Stimulated activated effector memory CD8-positive, alpha-beta T cell treated with anti-CD3 and anti-CD28 coated beads, Interleukin-12 subunit alpha, Interleukin-12 subunit beta, amount 100 ng/mL, for 72 hours (primary cell): ENCODE results near the gene TRPM2.
"Not testable (repeated sequence)": the region's sequence is repeated elsewhere in the genome, so short reads cannot be mapped to it uniquely, and the experiment has no call there.

Experiments
- ATAC-seq: fragments of 150-1000 bp; cut with Tn5 transposase; 2 replicates; pipeline ENCODE4 v1.10.0; 2021
- DNase-seq, 2 donors: peaks; one replicate each; pipeline ENCODE4 v3.0.0; 2021 to 2022; ENCODE audit warnings: low spot score in 2 of 2
- H3K27ac Mint-ChIP-seq: one replicate; pipeline ENCODE4 v1.8.0; 2022; ENCODE audit warnings: mild to moderate bottlenecking, mixed read lengths
- H3K36me3 Mint-ChIP-seq: one replicate; pipeline ENCODE4 v1.8.0; 2022; ENCODE audit warnings: mild to moderate bottlenecking, mixed read lengths
- H3K4me1 Mint-ChIP-seq: one replicate; pipeline ENCODE4 v1.8.0; 2022; ENCODE audit warnings: mixed read lengths
- H3K4me3 Mint-ChIP-seq: one replicate; pipeline ENCODE4 v1.8.0; 2022; ENCODE audit warnings: mild to moderate bottlenecking, mixed read lengths
- H3K9me3 Mint-ChIP-seq: one replicate; pipeline ENCODE4 v1.8.0; 2022; ENCODE audit warnings: mixed read lengths

TRPM2 gene

GRCh38 chr21:44337941-44338895 is 15.2 kb upstream of the TRPM2 start:
- Mint-ChIP-seq H3K27ac (peak overlapping the region; percentile 18), H3K4me3 (peak overlapping the region; percentile 16), H3K9me3 (no peaks in the 10 kb centered on the region), H3K4me1 (peaks cover 26% of the 10 kb centered on the region), H3K36me3 (peaks cover 45% of the 10 kb centered on the region)
- DNase-seq (peak in 1 of 2 donors; percentile 71), ATAC-seq (peak; percentile 2)

GRCh38 chr21:44338971-44339910 is 14.2 kb upstream of the TRPM2 start, which contains the start of gene CFAP410:
CFAP410 (minus strand) TSS chr21:44339390; CDS start chr21:44339194, 196 bp downstream.
- peak within 1 kb of the TSS; percentile 94 for H3K4me3 Mint-ChIP-seq
- H3K9me3 Mint-ChIP-seq: no peaks in the 10 kb centered on the region
- H3K36me3 Mint-ChIP-seq: peaks cover 42% of the 10 kb centered on the region
- DNase-seq: peak; percentile 94 to 97
- H3K27ac Mint-ChIP-seq: peak within 1 kb of the TSS; percentile 98
- ATAC-seq: peak; percentile 96
- peaks cover 26% of the 10 kb centered on the region for H3K4me1 Mint-ChIP-seq

DNA sequence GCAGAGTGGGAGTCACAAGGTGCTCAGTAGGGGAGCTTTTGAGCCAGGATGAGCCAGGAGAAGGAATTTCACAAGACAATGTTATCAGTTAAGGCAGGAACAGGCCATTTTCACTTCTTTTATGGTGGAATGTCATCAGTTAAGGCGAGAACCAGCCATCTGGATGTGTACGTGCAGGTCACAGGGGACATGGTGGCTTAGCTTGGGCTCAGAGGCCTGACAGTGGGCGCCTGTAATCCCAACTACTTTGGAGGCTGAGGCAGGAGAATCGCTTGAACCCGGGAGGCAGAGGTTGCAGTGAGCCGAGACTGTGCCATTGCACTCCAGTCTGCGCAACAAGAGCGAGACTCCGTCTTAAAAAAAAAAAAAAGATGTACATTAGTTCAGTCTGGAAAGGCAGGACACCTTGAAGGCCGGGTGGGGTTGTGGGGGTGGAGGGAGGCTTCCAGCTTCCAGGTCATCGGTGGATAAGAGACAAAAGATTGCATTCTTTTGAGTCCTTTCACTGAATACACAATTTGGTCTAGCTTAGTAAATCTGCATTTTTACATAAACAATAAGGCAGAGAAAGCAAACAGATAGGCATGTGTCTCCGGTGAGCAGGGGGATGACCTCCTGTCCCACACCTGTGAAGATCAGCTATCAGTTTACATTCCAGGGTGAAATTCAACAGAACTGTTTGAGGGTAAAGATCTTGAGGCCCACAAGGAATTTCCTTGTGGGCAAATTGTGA is 11.5 kb upstream of the TRPM2 start:
- H3K27ac Mint-ChIP-seq: peak overlapping the region; percentile 98
- not testable (repeated sequence) for DNase-seq, ATAC-seq, H3K9me3 Mint-ChIP-seq, H3K4me3 Mint-ChIP-seq
- peaks cover 26% of the 10 kb centered on the region for H3K4me1 Mint-ChIP-seq
- H3K36me3 Mint-ChIP-seq: peaks cover 33% of the 10 kb centered on the region

GRCh38 chr21:44342981-44343380 is 10.4 kb upstream of the TRPM2 start:
- Mint-ChIP-seq H3K36me3 (peaks cover 23% of the 10 kb centered on the region), H3K4me1 (peaks cover 22% of the 10 kb centered on the region)
- not testable (repeated sequence) for H3K27ac Mint-ChIP-seq, DNase-seq, H3K4me3 Mint-ChIP-seq, H3K9me3 Mint-ChIP-seq, ATAC-seq

- DNase-seq: no peak
- no peak overlapping the region for H3K27ac Mint-ChIP-seq
- no peak overlapping the region for H3K4me3 Mint-ChIP-seq
- ATAC-seq: peak; percentile 31
- H3K9me3 Mint-ChIP-seq: no peaks in the 10 kb centered on the region
- H3K36me3 Mint-ChIP-seq: peaks cover 12% of the 10 kb centered on the region
- H3K4me1 Mint-ChIP-seq: peaks cover 13% of the 10 kb centered on the region
Measured at GRCh38 chr21:44344541-44345183, 8.8 kb upstream of the TRPM2 start.

GRCh38 chr21:44345495-44345894 is 7.9 kb upstream of the TRPM2 start:
- no peak for ATAC-seq
- peaks cover 9% of the 10 kb centered on the region for H3K36me3 Mint-ChIP-seq
- H3K9me3 Mint-ChIP-seq: no peaks in the 10 kb centered on the region
- no peak overlapping the region for H3K27ac Mint-ChIP-seq
- no peak for DNase-seq
- peaks cover 6% of the 10 kb centered on the region for H3K4me1 Mint-ChIP-seq
- no peak overlapping the region for H3K4me3 Mint-ChIP-seq

DNA sequence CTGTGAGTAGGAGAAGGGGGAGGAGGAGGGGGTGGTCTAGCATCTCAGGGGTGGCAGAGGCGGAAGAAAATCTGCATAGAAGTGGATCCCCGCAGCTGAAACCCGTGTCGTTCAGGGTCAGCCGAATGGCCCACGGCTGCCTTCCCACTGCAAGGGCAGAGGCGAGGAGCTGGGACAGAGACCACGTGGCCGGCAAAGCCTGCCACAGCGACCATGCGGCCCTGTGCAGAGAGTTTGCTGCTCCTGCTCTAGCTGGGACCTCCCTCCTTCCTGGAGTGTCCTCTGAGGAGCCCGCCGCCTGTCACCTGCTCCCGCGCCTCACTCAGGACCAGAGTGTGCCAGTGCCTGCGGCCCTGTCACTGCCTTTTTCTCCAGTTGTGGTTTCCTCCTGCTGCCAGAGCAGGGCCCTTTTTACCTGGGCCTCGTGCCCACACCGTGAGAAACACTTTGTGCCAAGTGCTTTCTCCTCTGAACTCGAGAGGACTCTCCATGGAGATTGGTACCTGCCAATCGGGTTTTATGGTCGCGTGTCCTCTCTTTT is 5.4 kb upstream of the TRPM2 start:
- H3K4me1 Mint-ChIP-seq: peaks cover 10% of the 10 kb centered on the region

DNA sequence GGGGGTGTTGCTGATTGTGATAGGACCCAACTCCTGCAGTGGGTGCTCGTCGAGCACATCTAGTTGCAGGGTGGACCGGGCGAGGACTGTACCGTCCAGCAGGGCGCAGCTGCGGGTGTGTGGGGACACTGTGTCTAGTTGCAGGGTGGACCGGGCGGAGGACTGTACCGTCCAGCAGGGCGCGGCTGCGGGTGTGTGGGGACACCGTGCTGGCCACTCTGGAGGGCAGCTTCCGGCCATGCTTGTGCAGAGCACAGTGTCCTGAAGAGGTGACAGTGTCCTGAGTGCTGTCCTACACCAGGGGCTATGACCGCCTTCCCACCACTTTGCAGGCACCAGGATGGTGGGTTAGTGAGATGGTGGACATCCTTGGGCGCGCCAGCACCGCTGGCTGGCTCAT is 4.6 kb upstream of the TRPM2 start:
- no peak overlapping the region for H3K27ac Mint-ChIP-seq
- H3K4me1 Mint-ChIP-seq: peaks cover 19% of the 10 kb centered on the region

More for the DNA sequence above, 5.4 kb upstream of the TRPM2 start:
- DNase-seq (no peak), ATAC-seq (no peak)
- Mint-ChIP-seq H3K36me3 (no peaks in the 10 kb centered on the region), H3K9me3 (no peaks in the 10 kb centered on the region), H3K27ac (no peak overlapping the region), H3K4me3 (no peak overlapping the region)

DNA sequence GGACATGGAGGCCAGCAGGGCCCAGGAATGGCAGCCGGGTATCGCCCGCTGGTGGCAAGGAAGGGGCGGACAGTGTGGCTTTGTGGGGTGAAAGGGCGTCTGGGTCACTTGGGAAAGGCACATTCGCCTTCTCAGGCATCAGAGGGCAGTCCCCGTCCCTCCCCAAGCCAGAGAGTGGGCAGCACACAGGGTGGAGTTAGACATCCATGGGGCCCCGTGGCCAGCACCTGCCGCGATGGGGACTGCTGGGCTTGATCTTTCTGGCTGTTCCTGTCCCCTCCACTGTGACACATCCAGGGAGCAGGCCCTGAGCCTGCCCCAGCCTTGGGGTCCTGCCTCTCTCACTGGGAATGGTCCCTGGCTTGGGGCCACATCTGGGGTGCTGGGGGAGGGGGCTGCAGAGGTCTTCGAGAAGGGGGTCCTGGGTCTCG is 4.0 kb upstream of the TRPM2 start:
- Mint-ChIP-seq H3K9me3 (no peaks in the 10 kb centered on the region), H3K36me3 (no peaks in the 10 kb centered on the region), H3K4me1 (peaks cover 24% of the 10 kb centered on the region), H3K27ac (no peak overlapping the region), H3K4me3 (no peak overlapping the region)
- ATAC-seq: no peak
- DNase-seq: no peak

More for the DNA sequence above, 4.6 kb upstream of the TRPM2 start:
- no peaks in the 10 kb centered on the region for H3K9me3 Mint-ChIP-seq
- no peaks in the 10 kb centered on the region for H3K36me3 Mint-ChIP-seq
- no peak overlapping the region for H3K4me3 Mint-ChIP-seq
- DNase-seq: no peak
- ATAC-seq: no peak

DNA sequence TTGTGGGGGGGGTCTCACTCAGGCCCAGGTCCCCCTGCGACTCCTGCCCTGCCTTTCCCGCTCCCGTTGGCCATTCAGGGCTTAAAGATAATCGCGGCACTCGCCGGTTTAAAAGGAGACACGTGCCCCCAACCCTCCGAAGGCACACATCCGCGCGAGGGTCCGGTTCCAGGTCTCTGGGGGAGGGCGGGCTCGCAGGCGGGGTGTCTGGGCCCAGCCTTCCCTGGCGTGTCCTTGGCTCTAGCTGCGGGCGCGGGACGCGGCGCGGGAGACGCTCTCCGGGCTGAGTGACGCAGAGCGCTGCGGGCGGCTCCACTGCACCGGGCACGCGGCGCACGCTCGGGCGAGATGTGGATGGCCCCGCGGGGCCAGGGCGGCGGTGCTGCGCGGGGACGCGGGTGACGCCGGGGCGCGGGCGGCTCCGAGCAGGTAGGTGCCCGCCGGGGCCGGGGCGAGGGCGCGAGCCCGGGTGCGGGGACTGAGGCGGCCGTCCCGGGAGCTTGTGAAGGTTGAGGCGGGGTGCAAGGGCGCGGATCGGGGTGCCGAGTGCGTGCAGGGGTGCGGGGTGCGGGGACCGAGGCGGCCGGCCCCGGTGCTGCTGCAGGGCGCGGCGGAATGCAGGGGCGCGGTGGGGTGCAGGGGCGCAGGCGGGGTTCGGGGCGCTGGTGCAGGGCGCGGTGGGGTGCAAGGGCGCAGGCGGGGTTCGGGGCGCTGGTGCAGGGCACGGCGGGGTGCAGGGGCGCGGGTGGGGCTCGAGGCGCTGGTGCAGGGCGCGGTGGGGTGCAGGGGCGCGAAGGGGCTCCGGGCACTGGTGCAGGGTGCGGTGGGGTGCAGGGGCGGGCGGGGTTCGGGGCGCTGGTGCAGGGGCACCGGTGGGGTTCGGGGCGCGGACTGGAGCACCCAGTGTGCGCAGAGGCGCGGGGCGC is 3.3 kb upstream of the TRPM2 start:
- Mint-ChIP-seq H3K36me3 (no peaks in the 10 kb centered on the region), H3K4me1 (peaks cover 31% of the 10 kb centered on the region), H3K4me3 (no peak overlapping the region), H3K9me3 (no peaks in the 10 kb centered on the region), H3K27ac (no peak overlapping the region)
- DNase-seq (no peak), ATAC-seq (no peak)

- peaks cover 38% of the 10 kb centered on the region for H3K4me1 Mint-ChIP-seq
- H3K36me3 Mint-ChIP-seq: no peaks in the 10 kb centered on the region
- H3K9me3 Mint-ChIP-seq: no peaks in the 10 kb centered on the region
- H3K27ac Mint-ChIP-seq: no peak overlapping the region
- DNase-seq: no peak
- H3K4me3 Mint-ChIP-seq: no peak overlapping the region
- ATAC-seq: no peak
Measured at GRCh38 chr21:44350773-44351481, 2.5 kb upstream of the TRPM2 start.

DNA sequence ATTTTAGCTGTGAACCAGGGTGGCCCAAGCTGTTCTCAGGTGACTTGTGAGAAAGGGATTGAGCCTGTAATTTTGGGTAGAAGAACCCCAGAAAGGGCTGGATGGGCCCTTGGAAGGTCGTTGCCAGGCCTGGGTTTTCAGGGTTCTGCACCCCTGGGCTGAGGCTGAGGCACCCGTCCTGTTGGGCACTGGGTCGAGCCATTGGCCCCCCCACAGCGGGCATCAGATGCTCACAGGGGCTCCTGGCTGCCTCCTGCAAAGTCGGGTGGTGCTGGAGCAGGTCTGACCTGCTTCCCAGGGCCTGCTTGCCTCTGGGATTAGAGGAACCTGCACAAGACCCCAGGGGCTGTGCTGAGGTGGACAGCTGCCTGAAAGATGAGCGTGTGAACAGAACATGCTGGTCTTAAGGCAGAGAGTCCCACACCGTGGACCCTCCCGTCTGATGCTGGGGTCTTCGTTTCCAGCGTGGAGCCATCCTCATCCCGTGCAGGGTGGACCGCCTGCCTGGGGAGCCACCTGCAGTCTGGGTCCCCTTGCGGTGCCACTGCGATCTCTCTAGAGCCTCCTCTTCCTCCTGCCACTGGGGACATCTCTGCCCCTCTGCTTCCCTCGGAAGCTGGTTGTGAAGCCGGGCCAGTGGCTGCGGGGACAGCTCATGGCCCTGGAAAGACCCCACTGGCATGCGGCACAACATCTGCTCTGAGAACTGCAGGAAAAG is 1.7 kb upstream of the TRPM2 start:
- ATAC-seq (no peak), DNase-seq (no peak)
- peak overlapping the region; percentile 62 for H3K4me3 Mint-ChIP-seq
- H3K36me3 Mint-ChIP-seq: no peaks in the 10 kb centered on the region
- peaks cover 43% of the 10 kb centered on the region for H3K4me1 Mint-ChIP-seq
- H3K27ac Mint-ChIP-seq: no peak overlapping the region
- H3K9me3 Mint-ChIP-seq: no peaks in the 10 kb centered on the region
